AG09319 (cell line): ENCODE measurements around the gene CTXN1.
A peak's percentile ranks its signal among the peaks of the same experiment; 100 is the strongest.

Source experiments
- DNase-seq: peaks from one replicate; pipeline ENCODE4 v3.0.0-alpha.2; 2010; ENCODE audit warnings: low read depth; ENCODE audit errors: extremely low read depth
- CTCF ChIP-seq: IDR thresholded peaks from 2 replicates; pipeline ENCODE4 v1.5.1; 2011; ENCODE audit warnings: low read depth, mild to moderate bottlenecking, inconsistent platforms, low read length, moderate library complexity

Gene CTXN1

GRCh38 chr19:7943444-7944176 is 17.7 kb upstream of the CTXN1 start, which contains the start of gene TIMM44:
TSS of gene TIMM44 (minus strand) at chr19:7943666. CDS start at chr19:7943651, 15 bp downstream.
- TF ChIP-seq CTCF, result no peak

GRCh38 chr19:7942981-7943443 is 17.1 kb upstream of the CTXN1 start:
- no peak for TF ChIP-seq CTCF
- no peak for DNase-seq

More at GRCh38 chr19:7943444-7944176, 17.7 kb upstream of the CTXN1 start, which contains the start of gene TIMM44:
- peak; percentile 98 for DNase-seq

- no peak for TF ChIP-seq CTCF
- no peak for DNase-seq
Measured at GRCh38 chr19:7941895-7942596, 16.1 kb upstream of the CTXN1 start.

- DNase-seq, result no peak
- TF ChIP-seq CTCF, result no peak
Measured at GRCh38 chr19:7940841-7941240, 14.9 kb upstream of the CTXN1 start.

- no peak for DNase-seq
- no peak for TF ChIP-seq CTCF
Measured at GRCh38 chr19:7934766-7935165, 8.8 kb upstream of the CTXN1 start.

GRCh38 chr19:7933828-7934725 is 8.1 kb upstream of the CTXN1 start:
- DNase-seq, result no peak
- no peak for TF ChIP-seq CTCF

- DNase-seq, result no peak
- TF ChIP-seq CTCF, result peak; percentile 7; the same call in 1 of the 2 replicates
Measured at GRCh38 chr19:7933411-7933810, 7.5 kb upstream of the CTXN1 start.
